OCI-LY3 (cell line): ENCODE data around the gene B4GALNT4.

Experiments
- H2AFZ ChIP-seq: fragments of 200-600, 300-600 bp; shearing (Covaris generic); 2 replicates; pipeline ENCODE4 v1.6.0; 2014; ENCODE audit warnings: antibody characterized with exemption, low read depth, low read length
- H3K27ac ChIP-seq: fragments of 200-600, 300-600 bp; sonication (generic); 2 replicates; pipeline ENCODE4 v1.5.1; 2014; ENCODE audit warnings: mild to moderate bottlenecking, low read length, moderate library complexity, mixed read lengths
- H3K27me3 ChIP-seq: fragments of 200-600, 300-600 bp; sonication (generic); 2 replicates; pipeline ENCODE4 v1.6.1; 2014; ENCODE audit warnings: low read depth, low read length, mixed read lengths
- H3K36me3 ChIP-seq: fragments of 200-600, 300-600 bp; sonication (generic); replicated peaks from 2 replicates; pipeline ENCODE3; 2014; ENCODE audit warnings: low read depth, low read length, mixed read lengths
- H3K4me1 ChIP-seq: fragments of 300-600, 200-600 bp; sonication (generic); 2 replicates; pipeline ENCODE4 v1.6.1; 2014; ENCODE audit warnings: low read length, mixed read lengths
- H3K4me2 ChIP-seq: fragments of 200-600, 300-600 bp; sonication (generic); 2 replicates; pipeline ENCODE4 v1.6.1; 2014; ENCODE audit warnings: low read length, mixed read lengths
- H3K4me3 ChIP-seq: fragments of 300-600, 200-600 bp; sonication (generic); 2 replicates; pipeline ENCODE4 v1.5.1; 2014; ENCODE audit warnings: antibody characterized with exemption, mild to moderate bottlenecking, low read length, moderate library complexity
- H3K79me2 ChIP-seq: fragments of 300-600, 200-600 bp; shearing (Covaris generic); 2 replicates; pipeline ENCODE4 v1.6.1; 2014; ENCODE audit warnings: mild to moderate bottlenecking, low read length, mixed read lengths
- H3K9ac ChIP-seq: fragments of 300-600, 200-600 bp; shearing (Covaris generic); 2 replicates; pipeline ENCODE4 v1.6.0; 2014; ENCODE audit warnings: mild to moderate bottlenecking, low read length, moderate library complexity
- H3K9me3 ChIP-seq: fragments of 200-600, 300-600 bp; shearing (Covaris generic); 2 replicates; pipeline ENCODE4 v1.6.1; 2014; ENCODE audit warnings: low read length, mixed read lengths; ENCODE audit not compliant: insufficient read depth
- H4K20me1 ChIP-seq: fragments of 200-600, 300-600 bp; sonication (generic); 2 replicates; pipeline ENCODE4 v1.6.1; 2016; ENCODE audit warnings: low read length, mixed read lengths; ENCODE audit not compliant: insufficient read depth
- EZH2phosphoT487 ChIP-seq: fragments of 200-600 bp; shearing (Covaris generic); IDR thresholded peaks from 2 replicates; pipeline ENCODE4 v1.6.1; 2018; ENCODE audit warnings: antibody characterized with exemption, mixed run types, low read depth
- TF ChIP-seq, protein P1 (sequence below): fragments of 200-600, 300-600 bp; sonication (generic); IDR thresholded peaks from 2 replicates; pipeline ENCODE4 v1.5.1; 2014; ENCODE audit warnings: antibody characterized with exemption, low read length, low read depth

B4GALNT4 gene

DNA sequence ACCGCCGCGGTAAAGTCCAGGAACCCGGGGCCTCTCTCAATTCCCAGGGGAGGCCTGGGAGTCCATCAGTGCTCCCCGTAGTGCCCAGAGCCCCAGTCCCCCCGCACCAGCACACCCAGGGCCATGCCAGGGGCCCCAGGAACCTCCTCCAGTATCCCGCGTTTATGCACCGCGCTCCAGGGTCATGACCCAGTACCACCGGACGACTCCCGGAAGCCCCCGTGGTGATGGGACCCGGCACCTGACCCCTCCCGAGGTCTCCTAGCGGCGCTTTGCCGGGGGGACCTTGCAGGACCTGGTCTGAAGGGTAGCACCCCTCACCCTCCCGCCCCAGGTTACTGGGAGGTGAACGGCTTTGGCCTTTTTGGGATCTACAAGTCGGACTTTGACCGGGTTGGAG is 11.2 kb downstream of the B4GALNT4 start:
- no peaks in the 10 kb centered on the region for H3K9me3 ChIP-seq
- H3K36me3 ChIP-seq = no peaks in the 10 kb centered on the region

DNA sequence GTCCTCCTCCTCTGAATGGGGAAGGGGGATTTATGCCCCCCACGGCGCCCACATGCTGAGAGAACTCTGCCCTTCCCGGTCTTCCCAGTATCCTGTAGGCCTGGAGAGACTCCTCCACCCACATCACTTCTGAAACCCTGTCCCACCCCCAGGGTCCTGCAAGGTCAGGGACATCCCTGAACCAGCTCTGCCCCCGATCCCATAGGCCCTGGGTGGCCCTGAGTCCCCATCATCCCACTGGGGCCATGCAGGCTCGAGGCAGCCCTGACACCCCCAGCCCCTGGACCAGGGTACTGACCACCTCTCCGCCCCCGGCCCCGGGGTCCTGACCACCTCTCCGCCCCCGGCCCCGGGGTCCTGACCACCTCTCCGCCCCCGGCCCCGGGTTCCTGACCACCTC is 11.7 kb downstream of the B4GALNT4 start:
- H3K79me2 ChIP-seq = no peaks in the 10 kb centered on the region
- H3K4me1 ChIP-seq = no peaks in the 10 kb centered on the region
- no peaks in the 10 kb centered on the region for H4K20me1 ChIP-seq
- H3K27me3 ChIP-seq = no peaks in the 10 kb centered on the region
- no peak overlapping the region for H3K9ac ChIP-seq
- H3K9me3 ChIP-seq = no peaks in the 10 kb centered on the region
- no peak for TF ChIP-seq EZH2phosphoT487
- TF ChIP-seq, protein P1, sequence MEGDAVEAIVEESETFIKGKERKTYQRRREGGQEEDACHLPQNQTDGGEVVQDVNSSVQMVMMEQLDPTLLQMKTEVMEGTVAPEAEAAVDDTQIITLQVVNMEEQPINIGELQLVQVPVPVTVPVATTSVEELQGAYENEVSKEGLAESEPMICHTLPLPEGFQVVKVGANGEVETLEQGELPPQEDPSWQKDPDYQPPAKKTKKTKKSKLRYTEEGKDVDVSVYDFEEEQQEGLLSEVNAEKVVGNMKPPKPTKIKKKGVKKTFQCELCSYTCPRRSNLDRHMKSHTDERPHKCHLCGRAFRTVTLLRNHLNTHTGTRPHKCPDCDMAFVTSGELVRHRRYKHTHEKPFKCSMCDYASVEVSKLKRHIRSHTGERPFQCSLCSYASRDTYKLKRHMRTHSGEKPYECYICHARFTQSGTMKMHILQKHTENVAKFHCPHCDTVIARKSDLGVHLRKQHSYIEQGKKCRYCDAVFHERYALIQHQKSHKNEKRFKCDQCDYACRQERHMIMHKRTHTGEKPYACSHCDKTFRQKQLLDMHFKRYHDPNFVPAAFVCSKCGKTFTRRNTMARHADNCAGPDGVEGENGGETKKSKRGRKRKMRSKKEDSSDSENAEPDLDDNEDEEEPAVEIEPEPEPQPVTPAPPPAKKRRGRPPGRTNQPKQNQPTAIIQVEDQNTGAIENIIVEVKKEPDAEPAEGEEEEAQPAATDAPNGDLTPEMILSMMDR = no peak
- no peak overlapping the region for H3K4me2 ChIP-seq
- H3K4me3 ChIP-seq = no peak overlapping the region
- no peak overlapping the region for H3K27ac ChIP-seq
- H2AFZ ChIP-seq = no peak overlapping the region
- H3K36me3 ChIP-seq = no peaks in the 10 kb centered on the region

More for the DNA sequence above, 11.2 kb downstream of the B4GALNT4 start:
- H3K9ac ChIP-seq = no peak overlapping the region
- H3K4me2 ChIP-seq = no peak overlapping the region
- TF ChIP-seq, protein P1 = no peak
- TF ChIP-seq EZH2phosphoT487 = no peak
- no peak overlapping the region for H3K27ac ChIP-seq
- H3K27me3 ChIP-seq = no peaks in the 10 kb centered on the region
- no peak overlapping the region for H2AFZ ChIP-seq
- no peaks in the 10 kb centered on the region for H3K79me2 ChIP-seq
- no peak overlapping the region for H3K4me3 ChIP-seq
- H3K4me1 ChIP-seq = no peaks in the 10 kb centered on the region
- H4K20me1 ChIP-seq = no peaks in the 10 kb centered on the region

DNA sequence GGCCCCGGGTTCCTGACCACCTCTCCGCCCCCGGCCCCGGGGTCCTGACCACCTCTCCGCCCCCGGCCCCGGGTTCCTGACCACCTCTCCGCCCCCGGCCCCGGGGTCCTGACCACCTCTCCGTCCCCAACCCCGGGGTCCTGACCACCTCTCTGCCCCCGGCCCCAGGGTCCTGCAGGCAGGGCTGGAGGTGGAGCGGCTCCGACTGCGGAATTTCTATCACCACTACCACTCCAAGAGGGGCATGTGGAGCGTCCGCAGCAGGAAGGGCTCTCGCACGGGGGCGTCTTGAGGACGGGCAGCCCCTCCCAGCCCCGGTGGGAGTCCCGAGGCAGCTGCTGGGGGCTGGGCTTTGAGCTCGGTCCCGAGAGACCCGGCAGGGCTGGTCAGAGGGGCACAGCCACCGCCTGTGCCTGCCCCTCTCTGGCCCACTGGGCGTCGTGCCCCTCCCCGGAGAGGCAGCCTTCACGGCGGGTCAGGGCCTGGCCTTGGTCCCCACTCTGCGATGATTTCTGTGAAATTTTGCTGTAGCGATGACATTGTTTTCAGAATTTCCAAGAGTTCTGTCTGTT is 12.3 kb downstream of the B4GALNT4 start:
- no peak overlapping the region for H3K27ac ChIP-seq
- H3K79me2 ChIP-seq = no peaks in the 10 kb centered on the region
- TF ChIP-seq, protein P1 = no peak
- no peak for TF ChIP-seq EZH2phosphoT487
- H3K9me3 ChIP-seq = no peaks in the 10 kb centered on the region
- no peak overlapping the region for H3K4me3 ChIP-seq
- H3K36me3 ChIP-seq = no peaks in the 10 kb centered on the region
- H4K20me1 ChIP-seq = no peaks in the 10 kb centered on the region
- H3K9ac ChIP-seq = no peak overlapping the region
- no peaks in the 10 kb centered on the region for H3K4me1 ChIP-seq
- H2AFZ ChIP-seq = no peak overlapping the region
- no peak overlapping the region for H3K4me2 ChIP-seq
- H3K27me3 ChIP-seq = no peaks in the 10 kb centered on the region

DNA sequence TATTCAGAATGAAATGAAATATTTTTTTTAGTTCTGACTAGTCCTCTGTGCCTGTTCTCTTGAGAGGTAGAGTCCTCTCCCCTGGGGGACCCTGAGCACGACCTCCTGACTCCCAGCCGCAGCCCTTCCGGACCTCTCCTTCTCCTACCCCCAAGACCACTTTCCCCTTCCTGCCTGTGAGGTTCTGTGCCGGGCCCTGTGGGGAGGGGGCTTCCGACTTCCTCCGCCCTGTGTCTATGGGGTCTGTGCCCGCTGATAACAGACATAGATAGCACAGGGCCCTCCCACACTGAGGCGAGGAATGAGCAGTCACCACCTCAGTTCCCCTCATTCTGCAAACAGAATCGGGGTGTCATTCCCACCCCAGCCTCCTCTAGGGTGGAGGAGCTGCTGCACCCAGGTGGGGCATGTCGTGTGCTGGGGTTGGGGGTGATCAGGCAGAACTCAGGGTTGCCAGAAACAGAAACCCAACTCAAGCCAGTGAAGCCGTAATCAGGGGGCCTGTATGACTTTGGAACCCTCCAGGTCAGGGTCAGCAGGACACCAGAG is 12.9 kb downstream of the B4GALNT4 start:
- H3K4me3 ChIP-seq = no peak overlapping the region

More for the DNA sequence above, 12.9 kb downstream of the B4GALNT4 start:
- Histone ChIP-seq H3K27ac (no peak overlapping the region), H3K27me3 (no peaks in the 10 kb centered on the region), H2AFZ (no peak overlapping the region), H3K9me3 (no peaks in the 10 kb centered on the region), H3K9ac (no peak overlapping the region), H3K4me2 (no peak overlapping the region), H3K36me3 (no peaks in the 10 kb centered on the region), H3K4me1 (no peaks in the 10 kb centered on the region), H4K20me1 (no peaks in the 10 kb centered on the region), H3K79me2 (no peaks in the 10 kb centered on the region)
- TF ChIP-seq, protein P1 = no peak
- no peak for TF ChIP-seq EZH2phosphoT487
